CD4-positive, alpha-beta T cell (primary cell): ENCODE results near the gene RAB20. TPM values are rescaled to one million over a fixed set of nuclear protein-coding genes. Genes with fewer than 3 reads are reported as not detected.

Experiments
- ATAC-seq: fragments of 200-7000 bp; cut with Tn5 transposase; one replicate; pipeline ENCODE4 v1.10.0; 2022; ENCODE audit warnings: mild to moderate bottlenecking; ENCODE audit not compliant: poor library complexity
- CTCF ChIA-PET: fragments of 350-600 bp; sonication (Branson Sonifier 250); formaldehyde crosslinking; loops from one replicate; lab custom pipeline; 2021; ENCODE audit warnings: antibody characterized with exemption, inconsistent platforms; lab: Charles Lee
- POLR2A ChIA-PET: fragments of 350-600 bp; sonication (Branson Sonifier 250); formaldehyde crosslinking; loops from one replicate; lab custom pipeline; 2021; ENCODE audit warnings: antibody characterized with exemption, inconsistent platforms; lab: Charles Lee
- DNase-seq, 14 experiments: peaks; one replicate each; pipeline ENCODE4 v3.0.0-alpha.2; 2013 to 2020; ENCODE audit warnings: mixed read lengths in 2 of 14
- H3K27ac ChIP-seq, 2 donors: one replicate each; pipeline versions ENCODE4 v1.5.1 to v1.7.0; 2013; ENCODE audit warnings: low read length in 2 of 2, low read depth in 1 of 2, mild to moderate bottlenecking in 1 of 2
- H3K27me3 ChIP-seq, 2 experiments: 1 replicate in 1 of 2; 2 replicates in 1 of 2; pipeline versions ENCODE4 v1.6.1 to v1.7.0; 2013; ENCODE audit warnings: low read length in 2 of 2, control low read depth in 1 of 2, mild to moderate bottlenecking in 1 of 2, moderate library complexity in 1 of 2; ENCODE audit not compliant: insufficient read depth in 2 of 2, control insufficient read depth in 1 of 2
- H3K36me3 ChIP-seq: one replicate; pipeline ENCODE4 v1.6.1; 2013; ENCODE audit warnings: low read length, control low read depth; ENCODE audit not compliant: insufficient read depth
- H3K4me1 ChIP-seq: one replicate; pipeline ENCODE4 v1.6.1; 2013; ENCODE audit warnings: low read length, control low read depth; ENCODE audit not compliant: insufficient read depth
- H3K4me3 ChIP-seq: one replicate; pipeline ENCODE4 v1.5.1; 2013; ENCODE audit warnings: mild to moderate bottlenecking, low read length, moderate library complexity
- H3K9me3 ChIP-seq, 2 experiments: 1 replicate in 1 of 2; 2 replicates in 1 of 2; pipeline versions ENCODE4 v1.6.1 to v1.7.0; 2013; ENCODE audit warnings: low read length in 2 of 2, mild to moderate bottlenecking in 2 of 2, control low read depth in 1 of 2, moderate library complexity in 1 of 2; ENCODE audit not compliant: control insufficient read depth in 1 of 2, insufficient read depth in 1 of 2
- H3K27ac Mint-ChIP-seq: one replicate; pipeline ENCODE4 v1.8.0; 2020; ENCODE audit warnings: mixed read lengths
- H3K27me3 Mint-ChIP-seq: one replicate; pipeline ENCODE4 v1.8.0; 2021; ENCODE audit warnings: mixed read lengths
- H3K36me3 Mint-ChIP-seq: one replicate; pipeline ENCODE4 v1.8.0; 2021; ENCODE audit warnings: low read depth, mixed read lengths
- H3K4me1 Mint-ChIP-seq: one replicate; pipeline ENCODE4 v1.8.0; 2021; ENCODE audit warnings: low read depth, mixed read lengths
- H3K4me3 Mint-ChIP-seq: one replicate; pipeline ENCODE4 v1.8.0; 2020; ENCODE audit warnings: mild to moderate bottlenecking, mixed read lengths
- H3K9me3 Mint-ChIP-seq: one replicate; pipeline ENCODE4 v1.8.0; 2020; ENCODE audit warnings: mixed read lengths
- intact Hi-C, 2 experiments: fragments of 100-400 bp; cut with DNase I in 1 of 2; cut with micrococcal nuclease in 1 of 2; formaldehyde crosslinking; loops; one replicate each; pipeline versions ENCODE4 v1.15.1 to v1.9.0; 2023 to 2025; cut with DNase I, micrococcal nuclease
- total RNA-seq, 174 experiments: library from RNA in 2 of 174; stranded (reverse) in 2 of 174; gene quantifications; one replicate each; pipeline ENCODE4 v1.2.3 and lab custom pipeline; 2021 to 2026
- TF ChIP-seq, protein P1 (sequence below): fragments of 200-600 bp; IDR thresholded peaks from one replicate; pipeline ENCODE4 v1.8.0; 2022; ENCODE audit warnings: antibody characterized with exemption, mild to moderate bottlenecking

Gene RAB20
- total RNA-seq, 2 experiments from 2014 or later = 0.89 to 1.4 TPM

GRCh38 chr13:110554227-110554836, 7.2 kb downstream of the RAB20 start:
- no peak overlapping the region for H3K27ac Mint-ChIP-seq
- no peaks in the 10 kb centered on the region for H3K4me1 ChIP-seq
- DNase-seq (no peak), ATAC-seq (no peak)
- no peak overlapping the region for H3K4me3 Mint-ChIP-seq
- POLR2A ChIA-PET = no interaction called here
- H3K27me3 ChIP-seq = no peaks in the 10 kb centered on the region
- intact Hi-C loops = no loop called here
- CTCF ChIA-PET = no interaction called here
- no peaks in the 10 kb centered on the region for H3K9me3 Mint-ChIP-seq
- TF ChIP-seq, protein P1, sequence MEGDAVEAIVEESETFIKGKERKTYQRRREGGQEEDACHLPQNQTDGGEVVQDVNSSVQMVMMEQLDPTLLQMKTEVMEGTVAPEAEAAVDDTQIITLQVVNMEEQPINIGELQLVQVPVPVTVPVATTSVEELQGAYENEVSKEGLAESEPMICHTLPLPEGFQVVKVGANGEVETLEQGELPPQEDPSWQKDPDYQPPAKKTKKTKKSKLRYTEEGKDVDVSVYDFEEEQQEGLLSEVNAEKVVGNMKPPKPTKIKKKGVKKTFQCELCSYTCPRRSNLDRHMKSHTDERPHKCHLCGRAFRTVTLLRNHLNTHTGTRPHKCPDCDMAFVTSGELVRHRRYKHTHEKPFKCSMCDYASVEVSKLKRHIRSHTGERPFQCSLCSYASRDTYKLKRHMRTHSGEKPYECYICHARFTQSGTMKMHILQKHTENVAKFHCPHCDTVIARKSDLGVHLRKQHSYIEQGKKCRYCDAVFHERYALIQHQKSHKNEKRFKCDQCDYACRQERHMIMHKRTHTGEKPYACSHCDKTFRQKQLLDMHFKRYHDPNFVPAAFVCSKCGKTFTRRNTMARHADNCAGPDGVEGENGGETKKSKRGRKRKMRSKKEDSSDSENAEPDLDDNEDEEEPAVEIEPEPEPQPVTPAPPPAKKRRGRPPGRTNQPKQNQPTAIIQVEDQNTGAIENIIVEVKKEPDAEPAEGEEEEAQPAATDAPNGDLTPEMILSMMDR = no peak
- H3K27ac ChIP-seq = no peak overlapping the region
- no peaks in the 10 kb centered on the region for H3K27me3 Mint-ChIP-seq
- peaks cover 4% of the 10 kb centered on the region for H3K4me1 Mint-ChIP-seq
- no peaks in the 10 kb centered on the region for H3K36me3 ChIP-seq
- H3K36me3 Mint-ChIP-seq = no peaks in the 10 kb centered on the region
- H3K4me3 ChIP-seq = no peak overlapping the region
- H3K9me3 ChIP-seq = peaks cover 0 to 12% of the 10 kb centered on the region in 2 experiments

DNA sequence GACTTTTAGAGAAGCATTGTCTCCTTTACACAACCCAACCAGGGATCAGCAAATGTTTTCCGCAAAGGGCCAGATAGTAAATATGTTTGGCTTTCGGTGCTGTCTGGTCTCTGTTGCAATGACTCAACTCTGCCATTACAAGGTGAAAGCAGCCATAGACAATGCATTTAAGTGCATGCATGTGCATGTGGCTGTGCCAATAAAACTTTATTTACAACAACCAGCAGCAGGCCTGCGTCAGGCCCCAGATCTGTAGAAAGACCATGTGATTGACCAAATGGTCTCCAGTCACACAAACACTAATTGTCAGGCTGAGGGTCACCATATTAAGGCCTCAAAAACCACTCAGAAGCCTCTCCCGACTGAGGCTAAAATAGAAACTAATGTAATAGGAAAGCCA, 8.1 kb downstream of the RAB20 start:
- no peak for DNase-seq
- intact Hi-C loops = no loop called here
- Histone ChIP-seq H3K9me3 (peaks cover 0 to 12% of the 10 kb centered on the region in 2 experiments), H3K36me3 (no peaks in the 10 kb centered on the region), H3K4me3 (no peak overlapping the region), H3K27me3 (no peaks in the 10 kb centered on the region), H3K27ac (no peak overlapping the region), H3K4me1 (no peaks in the 10 kb centered on the region)
- Mint-ChIP-seq H3K36me3 (no peaks in the 10 kb centered on the region), H3K4me3 (no peak overlapping the region), H3K4me1 (peaks cover 4% of the 10 kb centered on the region), H3K27ac (no peak overlapping the region), H3K27me3 (no peaks in the 10 kb centered on the region), H3K9me3 (no peaks in the 10 kb centered on the region)
- TF ChIP-seq, protein P1 = no peak
- ChIA-PET POLR2A (no interaction called here), CTCF (no interaction called here)
- no peak for ATAC-seq

- ATAC-seq = no peak
- TF ChIP-seq, protein P1 = no peak
- H3K27me3 ChIP-seq = no peaks in the 10 kb centered on the region
- no peak overlapping the region for H3K27ac ChIP-seq
- Mint-ChIP-seq H3K9me3 (no peaks in the 10 kb centered on the region), H3K27ac (no peak overlapping the region), H3K4me1 (peaks cover 4% of the 10 kb centered on the region), H3K27me3 (no peaks in the 10 kb centered on the region), H3K4me3 (no peak overlapping the region), H3K36me3 (no peaks in the 10 kb centered on the region)
- no peaks in the 10 kb centered on the region for H3K4me1 ChIP-seq
- no peak for DNase-seq
- ChIA-PET POLR2A (no interaction called here), CTCF (no interaction called here)
- no peak overlapping the region for H3K4me3 ChIP-seq
- intact Hi-C loops = no loop called here
- H3K36me3 ChIP-seq = no peaks in the 10 kb centered on the region
- peaks cover 0 to 9% of the 10 kb centered on the region in 2 experiments for H3K9me3 ChIP-seq
Measured at GRCh38 chr13:110552767-110553166, 8.8 kb downstream of the RAB20 start.
